GM18868 (cell line): ENCODE results near the gene FBXO47.

Source experiments
- ATAC-seq: cut with Tn5 transposase; IDR thresholded peaks from one replicate; pipeline ENCODE4 v1.9.1; 2021; ENCODE audit warnings: mild to moderate bottlenecking, moderate library complexity; ENCODE audit not compliant: unreplicated experiment

The FBXO47 gene

DNA sequence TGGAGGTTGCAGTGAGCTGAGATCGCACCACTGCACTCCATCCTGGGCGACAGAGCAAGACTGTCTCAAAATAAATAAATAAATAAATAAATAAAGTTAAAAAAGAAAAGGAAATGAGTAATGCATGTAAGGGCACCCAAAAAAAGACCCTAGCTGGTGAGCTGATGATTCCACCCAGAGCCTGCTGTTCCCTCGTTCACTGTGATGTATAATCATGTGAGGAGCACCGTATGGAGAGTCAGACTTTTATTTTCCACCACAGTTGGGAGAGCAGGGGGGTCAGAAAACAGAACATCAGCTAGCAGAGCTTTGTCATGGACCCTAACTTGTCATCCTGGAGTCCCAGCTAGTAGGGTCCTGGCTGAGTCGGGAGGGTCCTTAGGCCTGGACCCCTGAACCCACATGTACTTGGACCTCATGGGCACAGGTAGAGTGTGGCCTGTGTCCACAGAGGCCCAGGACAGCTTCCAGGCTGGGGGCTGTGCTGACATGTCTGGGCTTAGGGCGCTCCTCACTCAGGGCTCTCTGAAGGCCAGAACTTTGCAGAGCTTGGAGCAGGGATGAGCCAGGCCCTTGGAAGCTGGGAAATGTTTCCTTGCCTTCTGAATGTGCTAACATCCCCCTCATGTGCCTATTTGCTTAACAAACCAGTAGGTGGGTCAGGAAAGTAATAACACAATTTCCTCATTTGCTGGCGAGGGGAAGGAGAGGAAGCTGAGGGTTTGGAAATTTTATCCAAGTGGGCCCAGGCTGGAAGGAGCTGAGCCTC, 60.6 kb downstream of the FBXO47 start:
- ATAC-seq: no peak

DNA sequence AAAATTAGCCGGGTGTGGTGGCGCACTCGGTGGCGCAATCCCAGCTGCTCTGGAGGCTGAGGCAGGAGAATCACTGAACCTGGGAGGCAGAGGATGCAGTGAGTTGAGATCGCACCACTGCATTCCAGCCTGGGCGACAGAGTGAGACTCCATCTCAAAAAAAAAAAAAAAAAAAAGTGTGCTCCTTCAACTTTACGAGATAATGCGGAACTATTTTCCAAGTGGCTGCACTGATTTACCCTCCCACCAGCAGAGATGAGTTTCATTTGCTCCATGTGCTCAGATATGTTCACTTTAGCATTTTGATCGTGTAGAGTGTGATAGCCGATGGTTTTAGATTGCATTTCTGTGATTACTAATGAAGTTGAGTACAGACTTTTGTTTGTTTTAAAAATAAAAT, 61.8 kb downstream of the FBXO47 start:
- no peak for ATAC-seq

DNA sequence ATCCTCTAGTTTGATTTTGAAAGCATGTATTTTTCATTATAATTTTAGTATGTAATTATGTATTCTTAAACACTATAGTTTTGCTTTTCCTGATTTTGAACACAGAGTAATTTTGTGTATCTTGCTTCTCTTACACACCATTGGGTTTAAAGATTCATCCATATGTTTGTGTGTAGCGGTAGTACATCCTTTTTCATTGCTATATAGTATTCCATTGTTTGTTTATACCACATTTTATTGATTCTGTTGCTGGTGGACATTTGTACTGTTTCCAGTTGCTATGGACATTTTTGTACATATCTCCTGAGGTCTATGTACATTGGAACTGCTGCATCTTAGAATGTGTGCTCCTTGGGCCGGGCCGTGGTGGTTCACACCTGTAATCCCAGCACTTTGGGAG, 62.3 kb downstream of the FBXO47 start:
- no peak for ATAC-seq

DNA sequence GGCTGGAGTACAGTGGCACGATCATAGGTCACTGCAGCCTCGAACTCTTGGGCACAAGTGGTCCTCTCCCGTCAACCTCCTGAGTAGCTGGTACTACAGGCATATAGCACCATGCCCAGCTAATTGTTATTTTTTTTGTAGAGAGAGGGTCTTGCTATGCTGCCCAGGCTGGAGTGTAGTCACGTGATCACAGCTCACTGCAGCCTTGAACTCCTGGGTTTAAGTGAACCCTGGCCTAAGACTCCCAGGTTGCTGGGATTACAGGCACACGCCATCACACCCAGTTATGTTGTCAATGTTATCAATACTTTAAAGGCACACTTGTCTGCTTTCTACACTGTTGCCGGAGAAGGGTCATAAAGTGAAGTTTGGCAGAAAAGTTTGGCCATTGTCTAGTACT, 63.8 kb downstream of the FBXO47 start:
- ATAC-seq: no peak

DNA sequence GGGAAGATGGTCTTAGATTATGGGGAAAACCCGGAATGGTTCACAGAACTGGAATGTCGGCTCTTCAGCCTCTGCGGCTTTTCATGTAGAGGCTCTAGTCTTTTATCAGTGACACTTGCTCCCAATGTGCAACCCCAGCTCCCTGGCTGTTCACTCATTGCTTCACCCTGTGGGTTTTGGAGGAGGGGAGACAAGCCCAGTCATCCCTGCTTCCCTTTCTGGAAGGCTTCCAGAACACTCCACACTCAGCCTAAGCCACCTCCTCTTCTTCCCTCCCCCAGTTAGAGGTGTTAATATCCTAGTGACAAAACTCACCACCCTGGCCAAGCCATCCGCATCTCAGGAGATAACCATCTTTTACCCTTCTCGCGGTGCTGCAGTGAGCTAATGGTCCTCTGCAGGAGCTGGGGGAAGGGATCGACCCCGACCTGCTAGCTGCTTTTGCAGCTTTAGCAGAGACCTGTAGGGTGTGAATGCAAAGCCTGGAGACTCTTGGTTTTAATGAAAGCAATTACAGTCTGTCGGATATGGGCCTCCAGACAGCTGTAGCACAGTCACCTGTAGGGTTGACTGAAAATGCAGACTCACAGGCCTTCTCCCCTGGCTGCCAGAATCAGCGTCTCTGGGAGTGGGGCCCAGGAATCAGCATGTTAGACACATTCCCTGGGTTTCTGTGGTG, 66.1 kb downstream of the FBXO47 start:
- ATAC-seq: no peak

DNA sequence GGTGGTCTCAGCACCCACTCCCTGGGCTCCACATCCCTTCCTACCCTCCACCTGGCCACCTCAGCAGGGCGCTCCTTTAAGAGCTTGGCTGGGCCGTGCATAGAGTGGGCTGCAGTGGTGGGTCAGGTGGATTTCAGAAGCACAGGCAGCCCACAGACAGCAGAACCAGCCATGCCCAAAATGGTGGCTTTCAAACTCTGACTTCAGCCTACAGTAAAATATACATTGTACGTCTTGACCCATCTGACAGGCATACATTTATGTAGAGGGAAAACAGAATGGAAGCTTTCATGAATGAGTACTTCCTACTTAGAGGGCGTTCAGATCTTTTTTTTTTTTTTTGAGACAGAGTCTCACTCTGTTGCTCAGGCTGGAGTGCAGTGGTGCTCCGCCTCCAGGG, 67.8 kb downstream of the FBXO47 start:
- ATAC-seq: no peak

DNA sequence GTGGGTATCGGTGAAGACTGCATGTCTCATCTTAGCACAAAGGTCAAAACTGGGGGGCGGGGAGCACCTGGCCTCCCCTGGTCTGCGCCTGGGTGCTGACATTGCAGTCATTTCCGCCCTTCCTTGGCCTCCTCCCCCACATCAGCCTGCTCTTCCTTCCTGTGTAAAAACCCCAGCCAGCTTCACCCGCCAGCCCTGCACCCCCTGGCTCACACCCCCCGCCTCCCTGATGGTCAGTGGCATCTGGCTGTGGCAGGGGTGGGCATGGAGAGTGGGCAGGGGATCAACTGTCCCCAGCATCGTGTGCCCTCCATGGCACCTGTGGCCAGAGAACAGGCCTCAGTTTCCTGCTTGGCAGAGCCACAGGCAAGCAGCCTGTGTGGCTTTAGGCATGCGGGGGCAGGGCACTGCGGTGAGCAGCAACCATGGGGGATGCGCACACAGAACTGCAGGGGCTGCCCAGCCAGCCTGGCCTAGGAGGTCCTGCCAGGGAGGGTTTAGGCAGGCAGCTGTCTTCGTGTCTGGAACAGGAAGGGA, 68.3 kb downstream of the FBXO47 start:
- ATAC-seq: peak; percentile 74

DNA sequence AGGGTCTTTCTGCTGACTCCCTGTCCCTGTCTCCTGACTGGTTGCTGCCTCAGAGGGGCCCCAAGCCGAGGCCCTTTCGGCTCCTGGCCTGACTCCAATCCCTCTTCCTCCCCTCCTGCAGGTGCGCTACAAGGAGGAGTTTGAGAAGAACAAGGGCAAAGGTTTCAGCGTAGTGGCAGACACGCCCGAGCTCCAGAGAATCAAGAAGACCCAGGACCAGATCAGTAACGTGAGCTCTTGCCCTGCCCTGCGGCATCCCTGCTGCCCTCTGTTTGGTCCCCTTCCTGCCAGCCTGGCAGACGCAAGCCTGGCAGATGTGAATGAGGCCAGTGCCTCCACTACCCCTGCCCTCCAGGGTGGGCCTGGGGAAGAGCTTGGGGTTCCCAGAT, 68.9 kb downstream of the FBXO47 start:
- ATAC-seq: no peak

DNA sequence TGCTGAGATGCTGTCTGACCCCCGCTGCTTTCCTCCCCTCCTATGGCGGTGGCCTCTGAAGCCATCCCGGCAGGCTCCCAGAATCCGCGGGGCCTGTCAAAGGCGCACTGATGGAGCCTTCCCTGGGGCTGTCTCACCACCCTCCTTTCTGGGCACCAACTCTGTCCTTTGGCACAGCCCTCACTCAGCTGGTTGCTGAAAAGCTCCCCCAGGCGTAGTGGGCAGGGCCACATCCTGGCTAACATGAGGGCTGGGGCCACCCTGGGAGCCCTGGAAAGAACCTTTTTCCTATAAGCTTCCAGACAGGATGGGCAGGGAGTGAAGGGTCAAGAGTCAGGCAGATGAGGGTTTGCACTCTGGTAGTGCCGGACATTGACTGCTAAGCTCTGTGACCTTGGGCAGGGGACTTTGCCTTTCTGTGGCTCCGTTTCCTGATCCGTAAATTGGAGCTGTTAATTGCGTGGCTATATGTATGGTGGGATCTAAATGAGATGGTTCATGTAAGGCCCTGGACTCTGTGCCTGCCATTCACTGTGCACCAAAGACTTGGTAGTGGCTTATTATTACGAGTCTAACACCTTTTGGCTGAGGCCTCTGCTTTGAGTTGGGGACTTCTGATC, 69.4 kb downstream of the FBXO47 start:
- ATAC-seq: no peak

DNA sequence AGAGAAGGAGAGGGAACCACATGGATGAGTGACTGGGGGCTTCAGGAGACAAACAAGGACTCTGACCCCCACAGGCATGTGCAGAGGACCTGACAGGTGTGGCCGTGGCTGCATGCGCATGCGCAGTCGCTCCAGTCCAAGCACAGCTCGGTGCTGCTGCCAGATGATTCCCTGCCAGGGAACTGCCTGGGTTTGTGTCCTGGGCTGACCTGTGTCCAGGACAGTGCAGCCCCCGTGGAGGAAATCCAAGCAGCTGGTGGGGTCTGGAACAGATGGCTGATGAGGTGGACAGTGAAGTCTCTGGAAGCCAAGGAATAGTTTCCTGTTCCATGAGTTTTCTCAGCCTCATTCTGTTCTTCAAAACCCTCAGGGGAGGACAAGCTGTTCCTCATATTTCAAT, 70.0 kb downstream of the FBXO47 start:
- no peak for ATAC-seq

DNA sequence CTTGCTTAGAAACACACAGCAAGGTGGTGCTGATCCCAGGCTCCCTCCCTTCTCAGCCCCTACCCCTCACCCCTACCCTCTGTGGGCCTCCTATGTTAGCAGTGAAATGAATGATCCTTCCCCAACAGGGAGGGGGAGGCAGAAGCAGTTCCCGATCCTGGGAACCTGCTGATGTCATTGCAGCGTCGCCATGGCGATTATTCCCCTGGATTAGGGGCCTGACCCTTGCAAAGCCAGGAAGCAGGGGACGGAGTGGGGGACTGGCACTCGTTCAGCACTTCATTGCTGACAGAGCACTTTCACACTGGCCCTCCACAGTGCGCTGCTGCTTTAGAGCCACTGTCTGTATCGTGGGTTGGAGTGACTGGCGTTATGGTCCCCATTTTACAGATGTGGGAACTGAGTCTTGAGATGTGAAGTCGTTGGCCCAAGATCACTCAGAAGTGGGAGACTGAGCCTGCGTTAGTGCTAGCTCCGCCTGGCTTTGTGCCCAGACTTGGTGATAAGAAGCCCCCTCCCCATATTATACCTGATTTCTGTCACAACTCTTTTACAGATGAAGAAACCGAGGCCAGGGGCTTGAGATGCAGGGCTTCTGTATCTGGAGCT, 70.8 kb downstream of the FBXO47 start:
- ATAC-seq: no peak

DNA sequence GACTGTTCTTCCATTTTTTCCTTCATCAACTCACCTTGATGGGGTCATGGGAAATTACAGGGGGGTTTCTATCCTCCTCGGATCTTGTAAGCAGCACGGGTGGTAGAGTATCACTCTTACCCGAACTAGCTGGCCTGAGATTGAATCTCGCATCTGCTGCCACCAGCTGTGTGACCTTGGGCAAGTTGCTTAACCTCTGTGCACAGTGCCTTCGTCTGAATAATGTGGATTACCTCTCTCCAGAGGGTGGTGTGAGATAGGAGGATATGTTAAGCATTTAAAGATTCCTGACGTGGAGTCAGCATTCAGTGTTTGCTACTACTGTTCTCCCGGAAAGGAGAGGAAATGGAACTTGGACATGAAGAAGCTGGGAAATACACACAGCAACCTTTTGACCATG, 72.9 kb downstream of the FBXO47 start:
- ATAC-seq: no peak

DNA sequence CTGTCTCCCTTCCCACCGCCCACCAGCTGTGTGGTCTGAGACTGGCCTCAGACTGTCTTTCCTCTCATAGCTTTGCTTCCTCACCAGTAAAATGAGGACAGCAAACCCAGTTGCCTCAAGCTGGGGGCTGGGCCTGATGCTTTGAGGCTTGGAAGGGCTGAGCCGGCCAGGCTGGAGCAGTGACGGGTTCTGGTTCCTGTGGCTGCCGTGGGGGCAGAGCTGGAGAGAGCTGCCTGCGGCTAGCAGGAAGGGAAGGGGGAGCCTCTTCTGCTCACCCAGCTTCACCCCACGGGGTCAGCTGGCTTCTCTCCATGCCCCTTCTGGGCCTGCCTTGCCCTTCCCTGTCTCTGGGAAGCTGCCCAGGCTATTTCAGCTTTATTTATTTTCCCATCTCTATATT, 73.6 kb downstream of the FBXO47 start:
- ATAC-seq: no peak

DNA sequence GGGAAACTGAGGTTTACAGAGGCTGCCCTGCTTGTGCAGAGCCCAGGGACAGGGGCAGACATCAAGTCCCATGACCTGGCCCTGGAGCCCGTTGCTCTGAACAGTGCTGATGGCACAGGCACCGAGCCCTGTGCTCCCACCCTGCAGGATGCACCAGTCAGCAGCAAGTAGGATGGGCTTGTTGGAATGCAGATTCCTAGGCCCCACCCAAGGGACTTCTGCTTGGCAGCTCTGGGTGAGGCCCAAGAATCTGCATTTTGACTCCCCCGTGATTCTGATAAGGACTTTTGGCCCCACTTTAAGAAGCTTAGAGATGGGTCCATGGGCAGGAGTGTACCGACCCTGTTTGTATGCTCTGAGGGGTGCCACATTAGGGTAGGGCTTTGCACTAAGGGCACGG, 74.1 kb downstream of the FBXO47 start:
- ATAC-seq: no peak

DNA sequence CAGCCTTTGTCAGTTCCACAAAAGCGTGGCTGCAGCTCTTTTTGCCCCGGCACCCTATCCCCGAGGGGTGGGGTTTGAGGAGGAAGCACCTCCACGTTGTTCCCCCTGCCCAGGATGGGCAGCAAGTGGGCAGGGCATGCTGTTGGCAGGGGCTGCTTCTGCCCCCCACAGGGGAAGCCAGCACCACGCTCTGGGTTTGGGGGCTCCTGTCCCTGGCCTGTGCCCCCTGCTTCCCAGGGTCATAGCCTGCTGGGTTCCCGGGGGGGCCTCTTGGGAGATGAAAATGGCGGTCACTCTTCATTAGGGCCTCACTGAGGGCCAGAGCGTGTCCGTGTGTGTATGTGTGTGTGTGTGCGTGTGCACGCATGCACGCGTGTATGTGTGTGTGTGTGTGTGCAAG, 74.6 kb downstream of the FBXO47 start:
- no peak for ATAC-seq

DNA sequence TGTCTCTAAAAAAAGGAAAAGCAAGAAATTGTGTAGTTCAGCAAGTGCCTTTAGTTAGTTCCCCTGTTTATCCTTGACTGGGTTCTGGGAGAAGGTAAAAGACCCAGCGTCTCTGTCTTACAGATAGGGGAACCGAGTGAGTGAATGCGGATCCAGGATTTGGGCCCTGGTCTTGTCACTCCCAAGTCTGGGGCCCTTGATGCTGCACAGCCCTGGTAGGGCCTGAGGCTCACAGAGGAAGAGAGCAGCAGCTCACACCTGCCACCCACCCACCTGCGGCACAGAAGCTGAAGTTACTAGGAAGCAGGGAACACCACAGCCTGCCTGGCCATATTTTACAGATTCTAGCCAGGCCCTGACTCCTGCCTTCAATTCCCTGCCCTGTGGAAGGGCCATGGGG, 75.1 kb downstream of the FBXO47 start:
- no peak for ATAC-seq

DNA sequence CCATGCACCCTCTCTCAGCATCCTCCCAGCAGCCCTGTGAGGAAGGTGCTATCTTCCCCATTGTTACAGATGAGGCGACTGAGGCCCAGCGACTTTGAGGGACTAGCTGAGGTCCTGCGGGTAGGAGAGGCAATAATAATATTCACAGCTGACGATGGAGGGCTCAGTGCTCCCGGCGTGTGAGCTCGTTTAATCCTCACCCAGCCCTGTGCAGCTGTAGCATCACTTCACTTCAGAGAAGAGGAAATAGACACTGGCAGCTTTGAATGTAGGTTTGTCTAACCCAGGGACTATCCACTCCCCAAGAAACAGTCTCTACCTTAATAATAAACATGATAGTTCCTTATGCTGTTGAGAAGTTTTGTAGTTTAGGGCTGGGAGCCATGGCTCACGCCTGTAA, 75.8 kb downstream of the FBXO47 start:
- ATAC-seq: no peak

DNA sequence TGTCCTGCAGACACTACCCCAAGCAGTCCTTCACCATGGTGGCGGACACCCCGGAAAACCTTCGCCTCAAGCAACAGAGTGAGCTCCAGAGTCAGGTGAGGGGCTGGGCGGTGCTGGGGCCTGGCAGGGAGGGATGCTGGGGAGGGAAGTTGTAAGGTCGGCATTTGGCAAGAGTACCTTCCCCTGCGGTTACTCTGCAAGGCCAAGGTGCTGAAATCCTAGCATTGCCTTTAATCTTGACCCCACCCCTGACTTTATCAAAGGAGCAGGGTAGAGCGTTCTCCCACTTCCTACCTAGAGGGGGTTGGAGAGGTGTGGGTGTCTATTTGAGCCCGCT, 76.8 kb downstream of the FBXO47 start:
- no peak for ATAC-seq

DNA sequence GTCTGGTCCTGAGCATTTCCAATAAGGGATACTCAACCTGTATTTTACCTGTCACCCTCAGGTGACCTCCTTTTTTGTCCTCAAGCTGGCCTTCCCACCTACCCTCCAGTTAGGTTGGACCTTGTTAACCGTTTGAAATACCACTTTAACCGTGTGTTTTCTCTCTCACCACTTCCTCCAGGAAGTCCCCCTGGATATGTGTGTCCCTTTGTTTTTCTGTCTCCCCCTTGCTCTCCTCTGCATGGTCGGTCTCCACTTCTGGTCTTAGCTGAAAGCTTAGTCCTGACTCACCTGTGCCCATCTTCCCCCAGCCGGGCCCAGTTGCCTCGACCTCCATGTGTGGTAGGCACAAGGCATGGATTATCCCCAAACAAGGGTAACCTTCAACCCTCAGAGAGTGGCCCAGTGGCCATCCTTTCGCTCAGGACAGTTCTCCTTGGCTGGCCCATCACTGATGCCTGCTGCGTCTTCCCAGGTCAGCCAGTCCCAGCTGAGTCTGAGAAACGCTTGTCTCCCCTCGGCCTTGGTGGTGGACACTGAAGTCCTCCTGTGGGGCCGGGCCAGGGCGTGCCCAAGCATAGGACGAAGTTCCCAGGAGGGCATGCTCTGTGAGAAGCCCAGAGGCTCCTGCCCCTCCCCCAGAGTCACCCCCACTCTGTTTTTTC, 77.3 kb downstream of the FBXO47 start:
- ATAC-seq: no peak

DNA sequence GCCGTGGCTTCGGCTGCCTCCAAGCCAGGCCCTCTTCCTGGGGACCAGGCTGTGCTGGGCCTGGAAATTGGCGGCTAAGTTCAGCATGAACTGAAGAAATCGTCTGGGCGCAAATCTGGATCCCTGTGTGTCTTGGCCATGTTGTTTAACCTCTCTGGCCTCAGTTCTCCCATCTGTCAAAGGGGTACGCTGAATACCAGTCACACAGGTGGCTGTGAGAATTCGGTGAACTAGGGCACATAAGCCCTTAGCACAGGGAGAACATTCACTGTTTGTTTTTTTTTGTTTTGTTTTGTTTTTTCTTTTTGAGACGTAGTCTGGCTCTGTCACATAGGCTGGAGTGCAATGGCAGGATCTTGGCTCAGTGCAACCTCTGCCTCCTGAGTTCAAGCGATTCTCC, 78.4 kb downstream of the FBXO47 start:
- ATAC-seq: no peak

DNA sequence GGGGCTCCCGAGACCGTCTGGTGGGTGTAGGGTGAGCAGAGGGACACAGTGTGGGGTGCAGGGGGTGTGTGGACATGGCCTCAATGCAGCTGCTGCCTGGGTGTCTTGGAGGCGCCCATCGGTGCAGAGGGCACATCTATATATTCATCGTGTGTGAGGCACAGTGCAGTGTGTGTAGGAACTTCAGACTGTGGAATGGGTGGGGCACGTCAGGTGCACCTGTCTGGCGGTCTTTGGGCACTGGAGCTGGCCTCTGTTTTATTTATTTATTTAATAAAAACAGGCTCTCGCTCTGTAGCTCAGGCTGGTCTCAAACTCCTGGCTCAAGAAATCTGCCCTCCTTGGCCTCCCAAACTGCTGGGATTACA, 80.6 kb downstream of the FBXO47 start:
- ATAC-seq: no peak
